ENCODE data around the gene TMEM87B. TPM values are rescaled to one million over a fixed set of nuclear protein-coding genes. Genes with fewer than 3 reads are reported as not detected.

Gene TMEM87B
- total RNA-seq, 1 donor from 2014 or later, result 6.0 TPM

Other genes starting within 250 kb of the TMEM87B start
- 17.1 TPM for gene ANAPC1, start 171.1 kb upstream of the TMEM87B start, total RNA-seq
- gene MERTK, start 156.7 kb upstream of the TMEM87B start, total RNA-seq, result 5.0 TPM
- 0.38 TPM for gene FBLN7, start 83.1 kb downstream of the TMEM87B start, total RNA-seq
- 12.0 TPM for gene ZC3H8, start 199.8 kb downstream of the TMEM87B start, total RNA-seq
- gene ZC3H6, start 220.3 kb downstream of the TMEM87B start, total RNA-seq, result 18.7 TPM